ENCODE measurements around the gene ERC2.

ERC2 gene

DNA sequence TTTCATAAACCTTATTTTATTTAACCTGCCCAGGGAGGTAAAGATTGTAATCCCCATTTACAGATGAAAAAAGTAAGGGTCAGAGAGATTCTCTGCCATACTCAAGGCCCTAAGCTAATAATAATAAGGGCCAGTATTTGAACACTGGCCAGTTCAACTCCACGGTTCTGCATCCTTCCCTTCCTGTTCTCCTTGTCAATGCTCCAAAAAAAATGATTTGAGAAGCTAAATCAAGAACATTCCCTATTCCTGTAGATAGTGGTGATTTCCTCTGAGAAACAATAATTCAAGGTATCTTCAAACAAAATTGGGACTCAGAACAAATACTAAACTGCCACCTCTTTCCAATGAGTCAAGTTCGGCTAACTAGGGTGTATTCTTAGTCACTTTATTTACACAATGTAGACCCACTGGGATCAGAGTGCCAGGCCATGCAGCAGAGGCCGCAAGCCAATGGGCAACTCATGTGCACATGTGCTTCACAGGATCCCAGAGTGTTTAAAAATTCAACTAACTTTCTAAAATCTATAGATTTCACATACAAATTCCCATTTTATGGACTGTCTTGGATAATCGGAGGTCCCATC lies 521.6 kb downstream of the ERC2 start:
- Histone ChIP-seq H3K4me3 (ENCODE audit: low read depth, low read length) (no peak overlapping the region), H2AFZ (no peak overlapping the region), H3K9ac (no peak overlapping the region), H3K4me1 (no peaks in the 10 kb centered on the region), H3K4me2 (ENCODE audit: low read length) (no peak overlapping the region), H3K79me2 (no peaks in the 10 kb centered on the region), H3K27me3 (ENCODE audit: control insufficient read depth, insufficient read depth, low read length) (no peaks in the 10 kb centered on the region), H3K36me3 (ENCODE audit: control insufficient read depth, insufficient read depth, low read length) (no peaks in the 10 kb centered on the region), H3K9me3 (ENCODE audit: control insufficient read depth, low read length) (no peaks in the 10 kb centered on the region), H3K27ac (no peak overlapping the region)
- TF ChIP-seq, protein P1, sequence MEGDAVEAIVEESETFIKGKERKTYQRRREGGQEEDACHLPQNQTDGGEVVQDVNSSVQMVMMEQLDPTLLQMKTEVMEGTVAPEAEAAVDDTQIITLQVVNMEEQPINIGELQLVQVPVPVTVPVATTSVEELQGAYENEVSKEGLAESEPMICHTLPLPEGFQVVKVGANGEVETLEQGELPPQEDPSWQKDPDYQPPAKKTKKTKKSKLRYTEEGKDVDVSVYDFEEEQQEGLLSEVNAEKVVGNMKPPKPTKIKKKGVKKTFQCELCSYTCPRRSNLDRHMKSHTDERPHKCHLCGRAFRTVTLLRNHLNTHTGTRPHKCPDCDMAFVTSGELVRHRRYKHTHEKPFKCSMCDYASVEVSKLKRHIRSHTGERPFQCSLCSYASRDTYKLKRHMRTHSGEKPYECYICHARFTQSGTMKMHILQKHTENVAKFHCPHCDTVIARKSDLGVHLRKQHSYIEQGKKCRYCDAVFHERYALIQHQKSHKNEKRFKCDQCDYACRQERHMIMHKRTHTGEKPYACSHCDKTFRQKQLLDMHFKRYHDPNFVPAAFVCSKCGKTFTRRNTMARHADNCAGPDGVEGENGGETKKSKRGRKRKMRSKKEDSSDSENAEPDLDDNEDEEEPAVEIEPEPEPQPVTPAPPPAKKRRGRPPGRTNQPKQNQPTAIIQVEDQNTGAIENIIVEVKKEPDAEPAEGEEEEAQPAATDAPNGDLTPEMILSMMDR (IDR thresholded peaks at IDR 0.05): no peak

DNA sequence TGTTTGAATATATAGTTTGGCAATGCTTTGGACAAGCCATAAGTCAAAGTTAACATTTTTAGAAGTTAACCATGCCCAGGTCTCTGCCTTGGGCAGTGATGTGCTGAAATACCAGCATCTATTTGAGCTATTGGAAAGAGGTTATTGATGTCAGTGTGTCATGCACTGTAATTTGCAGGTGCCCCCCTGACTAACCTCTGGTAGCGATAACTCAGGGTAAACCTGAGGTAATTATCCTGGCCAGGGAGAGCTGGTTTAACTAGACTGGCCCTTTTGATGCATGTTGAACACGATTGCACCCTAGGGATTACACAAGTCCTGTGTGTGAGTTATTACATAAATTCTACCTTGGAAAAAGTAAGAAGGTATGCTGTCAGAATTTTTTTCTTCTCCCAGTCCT lies 525.4 kb downstream of the ERC2 start:
- Histone ChIP-seq H3K27me3 (ENCODE audit: control insufficient read depth, insufficient read depth, low read length) (no peaks in the 10 kb centered on the region), H3K9me3 (ENCODE audit: control insufficient read depth, low read length) (no peaks in the 10 kb centered on the region), H3K4me3 (ENCODE audit: low read depth, low read length) (no peak overlapping the region), H3K9ac (no peak overlapping the region), H3K4me2 (ENCODE audit: low read length) (no peak overlapping the region), H3K79me2 (no peaks in the 10 kb centered on the region), H2AFZ (no peak overlapping the region), H3K36me3 (ENCODE audit: control insufficient read depth, insufficient read depth, low read length) (no peaks in the 10 kb centered on the region), H3K27ac (no peak overlapping the region), H3K4me1 (no peaks in the 10 kb centered on the region)
- TF ChIP-seq, protein P1 (IDR thresholded peaks at IDR 0.05): no peak

DNA sequence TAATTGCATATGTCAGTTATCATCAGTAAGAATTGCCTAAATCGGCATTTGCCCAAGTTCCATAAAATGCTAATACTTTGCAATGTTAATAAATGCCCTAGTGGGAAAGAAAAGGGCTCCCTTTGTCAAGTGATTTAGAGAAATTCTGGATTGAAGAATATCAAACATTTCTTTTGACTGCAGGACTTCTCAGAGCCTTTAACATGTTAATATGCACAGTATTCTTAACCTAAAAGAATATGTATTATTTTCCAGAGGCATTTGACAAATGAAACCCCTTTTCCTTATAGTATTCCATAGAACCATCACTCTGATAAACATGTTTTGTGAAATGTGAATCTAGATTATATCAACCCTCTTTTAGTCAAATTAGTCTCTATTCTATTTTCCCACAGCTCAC lies 529.0 kb downstream of the ERC2 start:
- Histone ChIP-seq H3K4me1 (no peaks in the 10 kb centered on the region), H3K9ac (no peak overlapping the region), H3K27ac (no peak overlapping the region), H2AFZ (no peak overlapping the region), H3K79me2 (no peaks in the 10 kb centered on the region), H3K4me2 (ENCODE audit: low read length) (no peak overlapping the region), H3K27me3 (ENCODE audit: control insufficient read depth, insufficient read depth, low read length) (no peaks in the 10 kb centered on the region), H3K9me3 (ENCODE audit: control insufficient read depth, low read length) (no peaks in the 10 kb centered on the region), H3K4me3 (ENCODE audit: low read depth, low read length) (no peak overlapping the region), H3K36me3 (ENCODE audit: control insufficient read depth, insufficient read depth, low read length) (no peaks in the 10 kb centered on the region)
- TF ChIP-seq, protein P1 (IDR thresholded peaks at IDR 0.05): no peak

DNA sequence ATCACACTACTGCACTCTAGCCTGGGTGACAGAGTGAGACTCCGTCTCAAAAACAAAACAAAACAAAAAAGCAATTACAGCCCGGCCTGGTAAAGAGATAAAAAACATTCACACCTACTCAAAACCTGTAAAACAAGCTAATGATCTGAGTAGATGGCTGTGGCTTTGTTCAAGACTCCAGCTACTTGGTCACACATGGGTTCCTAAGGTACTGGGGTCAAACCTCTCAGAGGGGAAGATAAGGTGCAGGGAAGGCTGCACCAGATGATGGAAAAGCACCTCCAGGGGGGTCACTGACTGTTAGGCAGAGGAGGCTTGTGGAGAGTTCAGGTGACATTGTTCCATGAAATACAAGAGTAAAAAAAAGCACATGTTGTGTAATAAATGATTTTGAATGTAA lies 531.0 kb downstream of the ERC2 start:
- Histone ChIP-seq H3K27me3 (ENCODE audit: control insufficient read depth, insufficient read depth, low read length) (no peaks in the 10 kb centered on the region), H3K79me2 (no peaks in the 10 kb centered on the region), H3K9me3 (ENCODE audit: control insufficient read depth, low read length) (no peaks in the 10 kb centered on the region), H3K36me3 (ENCODE audit: control insufficient read depth, insufficient read depth, low read length) (no peaks in the 10 kb centered on the region), H3K4me2 (ENCODE audit: low read length) (no peak overlapping the region), H3K4me3 (ENCODE audit: low read depth, low read length) (no peak overlapping the region), H2AFZ (no peak overlapping the region), H3K4me1 (no peaks in the 10 kb centered on the region), H3K9ac (no peak overlapping the region), H3K27ac (no peak overlapping the region)
- TF ChIP-seq, protein P1 (IDR thresholded peaks at IDR 0.05): no peak

DNA sequence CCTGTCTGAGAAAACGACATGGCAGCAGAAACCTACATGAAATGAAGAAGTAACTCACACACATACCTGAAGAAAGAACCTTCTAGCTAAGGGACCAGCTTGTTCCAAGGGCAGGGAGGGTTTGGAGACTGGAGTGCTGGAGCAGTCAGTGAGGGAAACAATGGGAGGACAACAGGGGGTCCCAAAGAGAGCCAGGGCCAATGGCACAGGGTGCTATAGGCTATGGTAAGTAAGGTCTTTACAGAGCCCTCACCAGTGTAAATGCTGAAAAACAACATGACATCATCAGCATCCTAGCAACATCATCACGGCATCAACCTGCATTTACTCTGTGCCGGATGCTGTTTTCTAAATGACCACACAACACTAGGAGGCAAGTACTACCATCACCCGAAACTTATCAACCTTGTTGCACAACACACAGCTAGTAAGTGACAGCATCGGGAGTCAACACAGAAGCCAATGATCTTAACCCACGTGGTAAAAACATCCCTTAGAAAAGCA lies 531.7 kb downstream of the ERC2 start:
- no peaks in the 10 kb centered on the region for H3K36me3 ChIP-seq (ENCODE audit: control insufficient read depth, insufficient read depth, low read length)
- no peak overlapping the region for H3K27ac ChIP-seq
- H3K9me3 ChIP-seq (ENCODE audit: control insufficient read depth, low read length): no peaks in the 10 kb centered on the region
- H3K4me2 ChIP-seq (ENCODE audit: low read length): no peak overlapping the region
- H3K4me3 ChIP-seq (ENCODE audit: low read depth, low read length): no peak overlapping the region
- no peak overlapping the region for H2AFZ ChIP-seq
- H3K4me1 ChIP-seq: no peaks in the 10 kb centered on the region
- no peaks in the 10 kb centered on the region for H3K79me2 ChIP-seq
- H3K9ac ChIP-seq: no peak overlapping the region
- no peaks in the 10 kb centered on the region for H3K27me3 ChIP-seq (ENCODE audit: control insufficient read depth, insufficient read depth, low read length)
- TF ChIP-seq, protein P1 (IDR thresholded peaks at IDR 0.05): no peak
